H1 (cell line): ENCODE measurements around the gene NFATC4. TPM values are rescaled to one million over a fixed set of nuclear protein-coding genes. Genes with fewer than 3 reads are reported as not detected.

Experiments used
- CTCF ChIA-PET: fragments of 300-600 bp; sonication (Branson Sonifier 250); formaldehyde crosslinking; loops from one replicate; lab custom pipeline; 2021; ENCODE audit not compliant: partially characterized antibody; lab: Charles Lee
- POLR2A ChIA-PET: fragments of 300-600 bp; sonication (Branson Sonifier 250); formaldehyde crosslinking; loops from one replicate; lab custom pipeline; 2021; ENCODE audit warnings: inconsistent platforms; ENCODE audit not compliant: partially characterized antibody; lab: Charles Lee
- DNase-seq, 2 experiments: peaks; one replicate each; pipeline versions ENCODE4 v3.0.0 to v3.0.0-alpha.2; 2010 to 2022; ENCODE audit warnings: low spot score in 2 of 2, low read depth in 1 of 2, mixed read lengths in 1 of 2
- FAIRE-seq: peaks from 2 replicates; lab custom pipeline; 2011; peaks lifted over from hg19 to GRCh38; lab: Jason Lieb, UNC
- H2AFZ ChIP-seq: 2 replicates; pipeline ENCODE4 v1.8.1; 2012; ENCODE audit warnings: low read length, inconsistent platforms
- H2AK5ac ChIP-seq: 2 replicates; pipeline ENCODE4 v1.6.1; 2013; ENCODE audit warnings: low read depth, low read length
- H2BK120ac ChIP-seq: replicated peaks from 2 replicates; pipeline ENCODE3; 2013; ENCODE audit warnings: low read depth, low read length, inconsistent platforms
- H2BK12ac ChIP-seq: 2 replicates; pipeline ENCODE4 v1.6.1; 2013; ENCODE audit warnings: low read depth, low read length
- H2BK15ac ChIP-seq: 2 replicates; pipeline ENCODE4 v1.6.1; 2013; ENCODE audit warnings: low read length
- H2BK20ac ChIP-seq: 2 replicates; pipeline ENCODE4 v1.6.1; 2013; ENCODE audit warnings: low read length
- H2BK5ac ChIP-seq: 2 replicates; pipeline ENCODE4 v1.6.1; 2013; ENCODE audit warnings: low read depth, low read length
- H3K14ac ChIP-seq: 2 replicates; pipeline ENCODE4 v1.6.1; 2013; ENCODE audit warnings: inconsistent platforms; ENCODE audit not compliant: insufficient read length
- H3K18ac ChIP-seq: 2 replicates; pipeline ENCODE4 v1.6.1; 2013; ENCODE audit warnings: low read length; ENCODE audit errors: extremely low read depth
- H3K23ac ChIP-seq: 2 replicates; pipeline ENCODE4 v1.6.1; 2013; ENCODE audit warnings: inconsistent platforms; ENCODE audit not compliant: insufficient read length
- H3K23me2 ChIP-seq: 2 replicates; pipeline ENCODE4 v1.6.1; 2013; ENCODE audit warnings: low read depth, low read length
- H3K27ac ChIP-seq: 2 replicates; pipeline ENCODE4 v1.6.1; 2011; ENCODE audit warnings: low read depth, low read length, inconsistent platforms
- H3K27me3 ChIP-seq, 4 experiments: replicated peaks in 1 of 4; 1 replicate in 1 of 4; 2 replicates in 3 of 4; pipeline versions ENCODE4 v1.6.1 to v1.8.1; 2011 to 2013; ENCODE audit warnings: low read length in 3 of 4, mild to moderate bottlenecking in 3 of 4, inconsistent platforms in 2 of 4, mixed read lengths in 2 of 4, moderate library complexity in 1 of 4; ENCODE audit not compliant: control insufficient read depth in 3 of 4, insufficient read depth in 3 of 4; ENCODE audit errors: extremely low read depth in 1 of 4
- H3K36me3 ChIP-seq, 4 experiments: 2 replicates each; pipeline versions ENCODE4 v1.6.1 to v1.8.1; 2011 to 2013; ENCODE audit warnings: mild to moderate bottlenecking in 4 of 4, low read length in 3 of 4, moderate library complexity in 2 of 4, control low read depth in 1 of 4, inconsistent platforms in 1 of 4; ENCODE audit not compliant: insufficient read depth in 4 of 4, control insufficient read depth in 2 of 4
- H3K4ac ChIP-seq: replicated peaks from 2 replicates; pipeline ENCODE3; 2013; ENCODE audit warnings: low read length, low read depth, mixed read lengths, inconsistent platforms; ENCODE audit not compliant: insufficient read length
- H3K4me1 ChIP-seq, 4 experiments: replicated peaks in 1 of 4; 1 replicate in 1 of 4; 2 replicates in 3 of 4; pipeline versions ENCODE4 v1.6.1 to v1.8.1; 2011 to 2013; ENCODE audit warnings: low read length in 3 of 4, inconsistent platforms in 2 of 4, mixed read lengths in 1 of 4; ENCODE audit not compliant: insufficient read depth in 4 of 4, control insufficient read depth in 3 of 4
- H3K4me2 ChIP-seq, 2 experiments: 2 replicates each; pipeline versions ENCODE4 v1.6.1 to v1.8.1; 2011 to 2013; ENCODE audit warnings: low read depth in 2 of 2, low read length in 2 of 2, control low read depth in 1 of 2, inconsistent platforms in 1 of 2, mild to moderate bottlenecking in 1 of 2; ENCODE audit not compliant: insufficient read depth in 1 of 2
- H3K4me3 ChIP-seq, 4 experiments: fragments of 200-600, 300-600 bp in 1 of 4; sonication (generic), shearing (Covaris generic), sonication (Bioruptor Twin) in 1 of 4; 2 replicates each; pipeline versions ENCODE4 v1.5.1 to v1.8.1; 2011 to 2016; ENCODE audit warnings: low read length in 4 of 4, low read depth in 3 of 4, control low read depth in 2 of 4, inconsistent platforms in 2 of 4, mild to moderate bottlenecking in 2 of 4, mixed read lengths in 1 of 4, moderate library complexity in 1 of 4; ENCODE audit not compliant: insufficient read depth in 2 of 4; ENCODE audit errors: extremely low read depth in 1 of 4
- H3K56ac ChIP-seq: replicated peaks from 2 replicates; pipeline ENCODE3; 2013; ENCODE audit warnings: low read depth, mild to moderate bottlenecking, mixed read lengths, low read length, inconsistent platforms; ENCODE audit not compliant: insufficient read length
- H3K79me1 ChIP-seq: 2 replicates; pipeline ENCODE4 v1.6.1; 2013; ENCODE audit warnings: low read depth, low read length, control low read depth
- H3K79me2 ChIP-seq, 2 experiments: 2 replicates each; pipeline versions ENCODE4 v1.6.1 to v1.8.1; 2012 to 2013; ENCODE audit warnings: low read length in 2 of 2, mild to moderate bottlenecking in 2 of 2, inconsistent platforms in 1 of 2; ENCODE audit not compliant: insufficient read depth in 2 of 2, control insufficient read depth in 1 of 2
- H3K9ac ChIP-seq, 4 experiments: replicated peaks in 1 of 4; 1 replicate in 1 of 4; 2 replicates in 3 of 4; pipeline versions ENCODE4 v1.6.1 to v1.8.1; 2011 to 2013; ENCODE audit warnings: low read depth in 3 of 4, low read length in 3 of 4, control low read depth in 2 of 4, mild to moderate bottlenecking in 2 of 4, moderate library complexity in 2 of 4, inconsistent platforms in 1 of 4; ENCODE audit errors: extremely low read depth in 1 of 4
- H3K9me3 ChIP-seq, 2 experiments: 2 replicates each; pipeline versions ENCODE4 v1.6.1 to v1.8.1; 2012 to 2013; ENCODE audit warnings: mild to moderate bottlenecking in 2 of 2, moderate library complexity in 2 of 2, control low read depth in 1 of 2, inconsistent platforms in 1 of 2, low read depth in 1 of 2, low read length in 1 of 2, mixed read lengths in 1 of 2; ENCODE audit not compliant: insufficient read depth in 2 of 2
- H4K20me1 ChIP-seq, 2 experiments: replicated peaks in 1 of 2; 2 replicates each; pipeline versions ENCODE3 to v1.8.1; 2011 to 2013; ENCODE audit warnings: inconsistent platforms in 2 of 2, low read length in 2 of 2, mild to moderate bottlenecking in 1 of 2; ENCODE audit not compliant: insufficient read depth in 2 of 2, control insufficient read depth in 1 of 2
- H4K5ac ChIP-seq: 2 replicates; pipeline ENCODE4 v1.6.1; 2013; ENCODE audit warnings: low read length, low read depth, mixed read lengths, inconsistent platforms; ENCODE audit not compliant: insufficient read length
- H4K8ac ChIP-seq: 2 replicates; pipeline ENCODE4 v1.8.0; 2013; ENCODE audit warnings: mild to moderate bottlenecking, moderate library complexity, low read length, inconsistent platforms; ENCODE audit not compliant: insufficient read depth; ENCODE audit errors: extremely low read depth
- H4K91ac ChIP-seq: replicated peaks from 2 replicates; pipeline ENCODE3; 2013; ENCODE audit warnings: low read length, mixed read lengths, inconsistent platforms; ENCODE audit not compliant: insufficient read length
- ATF3 ChIP-seq: IDR thresholded peaks from 2 replicates; pipeline ENCODE4 v1.6.1; 2011; ENCODE audit warnings: low read depth, mild to moderate bottlenecking, low read length; ENCODE audit not compliant: insufficient read depth
- CTBP2 ChIP-seq: IDR thresholded peaks from 2 replicates; pipeline ENCODE4 v1.7.0; 2011; ENCODE audit warnings: borderline replicate concordance, mild to moderate bottlenecking, moderate library complexity, mixed read lengths, low read length; ENCODE audit not compliant: insufficient read depth, insufficient read length
- KDM1A ChIP-seq: fragments of 200-600, 300-600 bp; sonication (generic); IDR thresholded peaks from 2 replicates; pipeline ENCODE4 v1.7.1; 2016; ENCODE audit warnings: mild to moderate bottlenecking, low read length, borderline replicate concordance
- RAD21 ChIP-seq, 2 experiments: IDR thresholded peaks in 1 of 2; conservative IDR thresholded peaks in 1 of 2; 2 replicates each; pipeline ENCODE4 v1.6.1; 2011; ENCODE audit warnings: low read depth in 2 of 2, low read length in 2 of 2, improper control_type of control experiment in 1 of 2, inconsistent platforms in 1 of 2, mild to moderate bottlenecking in 1 of 2, moderate library complexity in 1 of 2
- RXRA ChIP-seq: IDR thresholded peaks from 2 replicates; pipeline ENCODE4 v1.6.1; 2011; ENCODE audit warnings: low read depth, mild to moderate bottlenecking, low read length, moderate library complexity; ENCODE audit not compliant: insufficient read depth
- SIRT6 ChIP-seq: IDR thresholded peaks from one replicate; pipeline ENCODE4 v1.7.1; 2012; ENCODE audit warnings: low read length, inconsistent platforms
- SP1 ChIP-seq: IDR thresholded peaks from 2 replicates; pipeline ENCODE4 v1.6.1; 2011; ENCODE audit warnings: low read depth, low read length
- TAF7 ChIP-seq: optimal IDR thresholded peaks from 2 replicates; pipeline ENCODE3; 2011; ENCODE audit warnings: low read depth, mild to moderate bottlenecking, inconsistent platforms, low read length, moderate library complexity, borderline replicate concordance
- WGBS, 2 experiments: shearing (Covaris generic) in 1 of 2; methylation state at CpG; one replicate each; pipeline versions ENCODE4 v1.1.6 to v1.1.7; 2013 to 2015; ENCODE audit warnings: low lambda C conversion rate in 2 of 2, mixed read lengths in 2 of 2, inconsistent platforms in 1 of 2, low coverage in 1 of 2, missing lambda C conversion rate in 1 of 2; ENCODE audit not compliant: insufficient replicate concordance in 2 of 2, insufficient coverage in 1 of 2, insufficient read length in 1 of 2; ENCODE audit errors: extremely low coverage in 1 of 2, missing lambda C conversion rate in 1 of 2; 5-methylcytosine and 5-hydroxymethylcytosine counted together
- polyA plus RNA-seq, 7 experiments: library from polyadenylated mRNA; depleted of rRNA in 3 of 7; stranded (reverse) in 5 of 7; unstranded in 2 of 7; fragments of >200 nt in 5 of 7; fragments of 200-250 nt in 2 of 7; gene quantifications; 1 replicate in 5 of 7; 2 replicates in 1 of 7; 4 replicates in 1 of 7; pipeline versions ENCODE4 v1.2.1 to v1.2.3, GENCODE V29; 2011 to 2013; ENCODE audit warnings: missing spikeins in 2 of 7, mixed read lengths in 2 of 7
- total RNA-seq: library from RNA; stranded (reverse); fragmentation: NEBNext Ultra II Directional; extraction: Animal tissue kit (Norgen Biotek cat#: 25700); gene quantifications from 2 replicates; pipeline ENCODE4 v1.2.1, GENCODE V29; 2021

The NFATC4 gene
- total and polyA plus RNA-seq, 2 of the 8 experiments (the other 6 are each of a cell fraction or from before 2014, with no cell fraction given) = 47.3 to 50.3 TPM

- no peaks in the 10 kb centered on the region for H3K79me2 ChIP-seq
- no peaks in the 10 kb centered on the region for H3K4me1 ChIP-seq
- H2AFZ ChIP-seq = no peak overlapping the region
- 95% methylated on average over 3 of the region's 3 CpGs; no CpG with 5 or more reads in 1 of the 2 experiments for WGBS, 2 experiments
- H3K27ac ChIP-seq = no peak overlapping the region
- H3K79me1 ChIP-seq = peaks cover 3% of the 10 kb centered on the region; the same call in 1 of the 2 replicates
- no peak overlapping the region for H3K56ac ChIP-seq
- DNase-seq (no peak), FAIRE-seq (no peak)
- no peak overlapping the region for H2BK15ac ChIP-seq
- no peak overlapping the region for H3K4ac ChIP-seq
- no peak overlapping the region for H2BK12ac ChIP-seq
- no peaks in the 10 kb centered on the region for H3K9me3 ChIP-seq
- ChIA-PET POLR2A (interaction anchor here (0.9 to 5.0 kb wide), 6 partner anchors 9 to 78 kb away, joined by 3 to 25 read pairs (median 4); partner anchors contain the start of genes CBLN3 and KHNYN), CTCF (interaction anchor here (0.7 to 9.6 kb wide), 21 partner anchors 7 to 167 kb away, joined by 3 to 101 read pairs (median 5); partner anchors contain the start of genes ADCY4, CBLN3, CIDEB and KHNYN)
- H2AK5ac ChIP-seq = no peak overlapping the region
- no peak overlapping the region for H3K14ac ChIP-seq
- H3K4me2 ChIP-seq = no peak overlapping the region
- peaks cover 2% of the 10 kb centered on the region; the same call in 1 of the 2 replicates for H3K23me2 ChIP-seq
- H2BK120ac ChIP-seq = no peak overlapping the region
- peaks cover 0 to 2% (median 1%) of the 10 kb centered on the region in 4 experiments; a peak in 5 of 8 replicates for H3K36me3 ChIP-seq
- no peak overlapping the region for H3K4me3 ChIP-seq
- no peak overlapping the region for H2BK20ac ChIP-seq
- no peak overlapping the region for H4K8ac ChIP-seq
- H3K18ac ChIP-seq = no peak overlapping the region
- TF ChIP-seq TAF7 (no peak), ATF3 (no peak), CTBP2 (no peak), SIRT6 (no peak), KDM1A (no peak), RXRA (no peak), SP1 (no peak), RAD21 (IDR thresholded peaks at IDR 0.05 in 1 of 2, conservative IDR thresholded peaks at IDR 0.05 in 1 of 2; ENCODE audit: low read depth in 2 of 2, low read length in 2 of 2) (no peak)
- no peak overlapping the region for H3K23ac ChIP-seq
- no peak overlapping the region for H4K5ac ChIP-seq
- H3K9ac ChIP-seq = no peak overlapping the region
- 0 out of 7 replicates have a peak, but pooled peaks cover 0 to 2% (median 0%) of the 10 kb centered on the region in 4 experiments for H3K27me3 ChIP-seq
- peaks cover 0 to 2% of the 10 kb centered on the region in 2 experiments for H4K20me1 ChIP-seq
- H2BK5ac ChIP-seq = no peak overlapping the region
- no peak overlapping the region for H4K91ac ChIP-seq
Observed at GRCh38 chr14:24408764-24409163, 40.8 kb downstream of the NFATC4 start.
